NCI-H2081 (cell line): ENCODE results near the gene ZNF275.
"Not testable (repeated sequence)": the region's sequence is repeated elsewhere in the genome, so short reads cannot be mapped to it uniquely, and the experiment has no call there.

ENCODE experiments used
- DNase-seq, 2 experiments: peaks; one replicate each; lab custom pipeline; 2025; lab: John Stamatoyannopoulos, UW

ZNF275 gene

GRCh38 chrX:153333821-153334653, at the start of gene ZNF275:
ZNF275 (plus strand) TSS chrX:153334153; CDS start chrX:153336680, 2,527 bp downstream.
- DNase-seq = peak; percentile 62 to 67

GRCh38 chrX:153285678-153286077, 48.3 kb upstream of the ZNF275 start:
- DNase-seq = not testable (repeated sequence)

- DNase-seq = not testable (repeated sequence)
Observed at GRCh38 chrX:153288807-153289206, 45.1 kb upstream of the ZNF275 start.

- not testable (repeated sequence) for DNase-seq
Observed at GRCh38 chrX:153293485-153294071, 40.4 kb upstream of the ZNF275 start.

- no peak for DNase-seq
Observed at GRCh38 chrX:153297376-153297775, 36.6 kb upstream of the ZNF275 start.

- no peak for DNase-seq
Observed at GRCh38 chrX:153299855-153300254, 34.1 kb upstream of the ZNF275 start.

- DNase-seq = no peak
Observed at GRCh38 chrX:153301746-153302145, 32.2 kb upstream of the ZNF275 start.

GRCh38 chrX:153302796-153303195, 31.2 kb upstream of the ZNF275 start:
- no peak for DNase-seq

- DNase-seq = no peak
Observed at GRCh38 chrX:153303276-153304262, 30.4 kb upstream of the ZNF275 start.

GRCh38 chrX:153304988-153305736, 28.8 kb upstream of the ZNF275 start:
- DNase-seq = no peak

GRCh38 chrX:153305972-153306371, 28.0 kb upstream of the ZNF275 start:
- no peak for DNase-seq

GRCh38 chrX:153306527-153307115, 27.3 kb upstream of the ZNF275 start:
- no peak for DNase-seq

GRCh38 chrX:153307276-153308178, 26.4 kb upstream of the ZNF275 start:
- DNase-seq = no peak

- no peak for DNase-seq
Observed at GRCh38 chrX:153310901-153311300, 23.1 kb upstream of the ZNF275 start.

GRCh38 chrX:153312041-153312440, 21.9 kb upstream of the ZNF275 start:
- DNase-seq = no peak

- DNase-seq = no peak
Observed at GRCh38 chrX:153312842-153313241, 21.1 kb upstream of the ZNF275 start.

GRCh38 chrX:153317306-153317705, 16.6 kb upstream of the ZNF275 start:
- DNase-seq = no peak

- no peak for DNase-seq
Observed at GRCh38 chrX:153317996-153318722, 15.8 kb upstream of the ZNF275 start.

- no peak for DNase-seq
Observed at GRCh38 chrX:153318811-153319210, 15.1 kb upstream of the ZNF275 start.
